HepG2 (cell line): ENCODE measurements around the gene GBA2. TPM values are rescaled to one million over a fixed set of nuclear protein-coding genes. Genes with fewer than 3 reads are reported as not detected.
A peak's percentile ranks its signal among the peaks of the same experiment; 100 is the strongest.

Experiments
- GATAD1 ChIP-seq: IDR thresholded peaks from 2 replicates; pipeline ENCODE4 v1.6.1; 2016; ENCODE audit warnings: missing genetic modification reagents, missing compliant biosample characterization
- HCFC1 ChIP-seq: fragments of 150-350 bp; IDR thresholded peaks from 2 replicates; pipeline ENCODE4 v1.6.1; 2014; ENCODE audit warnings: low read depth, low read length
- HMGXB4 ChIP-seq, 2 experiments: sonication (generic) in 1 of 2; formaldehyde crosslinking in 1 of 2; IDR thresholded peaks; 2 replicates each; pipeline versions ENCODE4 v1.4.0 to v1.6.1; 2018 to 2020; ENCODE audit warnings: missing genetic modification reagents in 2 of 2, borderline replicate concordance in 1 of 2, low read depth in 1 of 2, mild to moderate bottlenecking in 1 of 2, missing biosample characterization in 1 of 2
- IRF2 ChIP-seq: IDR thresholded peaks from 2 replicates; pipeline ENCODE4 v1.6.1; 2018; ENCODE audit warnings: missing genetic modification reagents, missing compliant biosample characterization
- KLF12 ChIP-seq: sonication (generic); formaldehyde crosslinking; IDR thresholded peaks from 2 replicates; pipeline ENCODE4 v1.4.0; 2020; ENCODE audit warnings: missing genetic modification reagents, borderline replicate concordance
- PLRG1 ChIP-seq: fragments of 450-650 bp; conservative IDR thresholded peaks from 2 replicates; pipeline ENCODE4 v1.6.1; 2016
- PRDM10 ChIP-seq: sonication (generic); formaldehyde crosslinking; IDR thresholded peaks from 2 replicates; pipeline ENCODE4 v1.4.0; 2020; ENCODE audit warnings: low read depth, missing genetic modification reagents
- SIX4 ChIP-seq: sonication (generic); formaldehyde crosslinking; IDR thresholded peaks from 2 replicates; pipeline ENCODE4 v1.4.0; 2020; ENCODE audit warnings: missing genetic modification reagents
- SOX13 ChIP-seq, 3 experiments: fragments of 450-650 bp in 1 of 3; sonication (generic) in 1 of 3; formaldehyde crosslinking in 1 of 3; IDR thresholded peaks in 2 of 3; conservative IDR thresholded peaks in 1 of 3; 2 replicates each; pipeline versions ENCODE4 v1.5.0 to v1.6.1; 2016 to 2020; ENCODE audit warnings: antibody characterized with exemption in 1 of 3, mild to moderate bottlenecking in 1 of 3, missing compliant biosample characterization in 1 of 3, missing genetic modification reagents in 1 of 3, moderate library complexity in 1 of 3
- THAP11 ChIP-seq: IDR thresholded peaks from 2 replicates; pipeline ENCODE4 v1.6.1; 2016; ENCODE audit warnings: missing biosample characterization, missing genetic modification reagents
- ZBTB3 ChIP-seq: sonication (generic); formaldehyde crosslinking; IDR thresholded peaks from 2 replicates; pipeline ENCODE4 v1.4.0; 2020; ENCODE audit warnings: low read depth, mild to moderate bottlenecking, moderate library complexity, missing genetic modification reagents, borderline replicate concordance
- ZNF253 ChIP-seq: sonication (generic); formaldehyde crosslinking; IDR thresholded peaks from 2 replicates; pipeline ENCODE4 v1.8.0; 2022; ENCODE audit warnings: mild to moderate bottlenecking, missing genetic modification reagents, borderline replicate concordance
- ZNF34 ChIP-seq: sonication (generic); formaldehyde crosslinking; IDR thresholded peaks from 2 replicates; pipeline ENCODE4 v1.4.0; 2020; ENCODE audit warnings: mild to moderate bottlenecking, missing genetic modification reagents, borderline replicate concordance
- ZNF761 ChIP-seq: sonication (generic); formaldehyde crosslinking; conservative IDR thresholded peaks from 2 replicates; pipeline ENCODE4 v1.4.0; 2020; ENCODE audit warnings: mild to moderate bottlenecking, missing genetic modification reagents
- ZNF773 ChIP-seq: sonication (generic); formaldehyde crosslinking; IDR thresholded peaks from 2 replicates; pipeline ENCODE4 v1.4.0; 2020; ENCODE audit warnings: missing genetic modification reagents, borderline replicate concordance
- polyA plus RNA-seq, 8 experiments: library from polyadenylated mRNA; depleted of rRNA in 3 of 8; stranded (reverse) in 7 of 8; unstranded in 1 of 8; fragments of >200 nt; fragmentation: Illumina TruSeq in 4 of 8; extraction: Trizol in 4 of 8; gene quantifications; 2 replicates each; pipeline versions ENCODE4 v1.2.1 to v1.2.3, GENCODE V29; 2011 to 2016; ENCODE audit warnings: low read depth in 4 of 8, missing spikeins in 1 of 8, mixed read lengths in 1 of 8; ENCODE audit not compliant: insufficient read depth in 1 of 8
- total RNA-seq, 5 experiments: library from RNA; depleted of rRNA; stranded (reverse); fragments of >200 nt; fragmentation: Illumina TruSeq; extraction: Trizol; gene quantifications; 2 replicates each; pipeline ENCODE4 v1.2.3, GENCODE V29; 2016; ENCODE audit warnings: low read depth in 1 of 5

The GBA2 gene
- total and polyA plus RNA-seq, 2 of the 13 experiments (the other 11 are each of a cell fraction or from before 2014, with no cell fraction given): 37.5 to 86.1 TPM

GRCh38 chr9:35748858-35749514 lies at the start of gene GBA2, which contains the start of gene RGP1 (continued):
- TF ChIP-seq PRDM10: peak; percentile 89
- TF ChIP-seq GATAD1 (CRISPR knock-in tag): peak; percentile 85
- TF ChIP-seq ZNF34 (CRISPR knock-in tag): no peak
- TF ChIP-seq SIX4 (CRISPR knock-in tag): no peak; the same call in 1 of the 2 replicates
- TF ChIP-seq KLF12 (CRISPR knock-in tag): 0 out of 2 replicates have a peak, but pooled peaks have one; percentile 18
- TF ChIP-seq THAP11: peak; percentile 92
- TF ChIP-seq HCFC1: peak; percentile 37; the same call in 1 of the 2 replicates
- peak; percentile 29; the same call in 1 of the 2 replicates for TF ChIP-seq IRF2 (CRISPR knock-in tag)
- TF ChIP-seq ZNF253 (CRISPR knock-in tag): no peak
- TF ChIP-seq SOX13 (IDR thresholded peaks at IDR 0.05): no peak
- peak in 1 of 2 experiments; percentile 17; a peak in 1 of 4 replicates for TF ChIP-seq SOX13 (CRISPR knock-in tag; conservative IDR thresholded peaks at IDR 0.05 in 1 of 2, IDR thresholded peaks at IDR 0.05 in 1 of 2)
- TF ChIP-seq ZNF773 (CRISPR knock-in tag): peak; percentile 36; the same call in 1 of the 2 replicates
- peak; percentile 55 to 59; a peak in 2 of 4 replicates for TF ChIP-seq HMGXB4 (CRISPR knock-in tag; IDR thresholded peaks at IDR 0.05; ENCODE audit: borderline replicate concordance in 1 of 2, low read depth in 1 of 2)
- TF ChIP-seq PLRG1: no peak
- TF ChIP-seq ZNF761: 0 out of 2 replicates have a peak, but pooled peaks have one; percentile 51
- TF ChIP-seq ZBTB3: peak; percentile 6; the same call in 1 of the 2 replicates
